Activated CD4-positive, CD25-positive, alpha-beta regulatory T cell treated with anti-CD3 and anti-CD28 coated beads, Interleukin-2, amount 50 U/mL, for 16 hours (primary cell): Measurements from ENCODE around the gene ABCA5.

Experiments
- DNase-seq: peaks from one replicate; pipeline ENCODE4 v3.0.0-alpha.2; 2020; ENCODE audit warnings: low read depth, low spot score

Gene ABCA5

GRCh38 chr17:69327060-69327831 lies at the start of gene ABCA5:
ABCA5 (minus strand) TSS chr17:69327133; CDS start chr17:69314415, 12,718 bp downstream.
- peak; percentile 66 for DNase-seq

GRCh38 chr17:69375229-69375628 lies 48.3 kb upstream of the ABCA5 start:
- DNase-seq, result no peak

GRCh38 chr17:69373069-69373468 lies 46.1 kb upstream of the ABCA5 start:
- no peak for DNase-seq

- DNase-seq, result no peak
Observed at GRCh38 chr17:69367298-69367697, 40.4 kb upstream of the ABCA5 start.

GRCh38 chr17:69363488-69364210 lies 36.7 kb upstream of the ABCA5 start:
- DNase-seq, result no peak

- DNase-seq, result no peak
Observed at GRCh38 chr17:69361156-69361555, 34.2 kb upstream of the ABCA5 start.

- no peak for DNase-seq
Observed at GRCh38 chr17:69358688-69359596, 32.0 kb upstream of the ABCA5 start.

GRCh38 chr17:69357701-69358100 lies 30.8 kb upstream of the ABCA5 start:
- no peak for DNase-seq

- DNase-seq, result no peak
Observed at GRCh38 chr17:69356625-69357024, 29.7 kb upstream of the ABCA5 start.

GRCh38 chr17:69350911-69351310 lies 24.0 kb upstream of the ABCA5 start:
- DNase-seq, result no peak

- DNase-seq, result no peak
Observed at GRCh38 chr17:69348429-69348828, 21.5 kb upstream of the ABCA5 start.

- no peak for DNase-seq
Observed at GRCh38 chr17:69346766-69347165, 19.8 kb upstream of the ABCA5 start.

GRCh38 chr17:69344939-69345338 lies 18.0 kb upstream of the ABCA5 start:
- DNase-seq, result no peak

GRCh38 chr17:69342896-69343644 lies 16.1 kb upstream of the ABCA5 start:
- DNase-seq, result no peak

GRCh38 chr17:69339937-69340336 lies 13.0 kb upstream of the ABCA5 start:
- no peak for DNase-seq

GRCh38 chr17:69336996-69337395 lies 10.1 kb upstream of the ABCA5 start:
- no peak for DNase-seq

- no peak for DNase-seq
Observed at GRCh38 chr17:69336580-69336979, 9.6 kb upstream of the ABCA5 start.

GRCh38 chr17:69335058-69335457 lies 8.1 kb upstream of the ABCA5 start:
- DNase-seq, result no peak

GRCh38 chr17:69333561-69333960 lies 6.6 kb upstream of the ABCA5 start:
- no peak for DNase-seq

GRCh38 chr17:69331756-69332155 lies 4.8 kb upstream of the ABCA5 start:
- no peak for DNase-seq

- no peak for DNase-seq
Observed at GRCh38 chr17:69326377-69327059, 415 bp downstream of the ABCA5 start.
